GM23338 (cell line): ENCODE measurements around the gene NUDT21. TPM values are rescaled to one million over a fixed set of nuclear protein-coding genes. Genes with fewer than 3 reads are reported as not detected.

Experiments
- ATAC-seq: fragments of 200-7000 bp; cut with Tn5 transposase; 3 replicates; pipeline ENCODE4 v1.9.1; 2020
- DNase-seq: peaks from one replicate; pipeline ENCODE4 v3.0.0-alpha.2; 2015; ENCODE audit warnings: low spot score
- H2AFZ ChIP-seq: fragments of 200-600 bp; sonication (generic); 2 replicates; pipeline ENCODE4 v1.8.0; 2016; ENCODE audit warnings: antibody characterized with exemption, mild to moderate bottlenecking, moderate library complexity
- H3F3A ChIP-seq: fragments of 200-600 bp; sonication (generic); replicated peaks from 2 replicates; pipeline ENCODE4 v1.8.0; 2017; ENCODE audit warnings: antibody characterized with exemption, mixed run types, low read depth
- H3K27ac ChIP-seq: fragments of 200-600 bp; sonication (generic); 2 replicates; pipeline ENCODE4 v1.6.1; 2016; ENCODE audit warnings: low read depth
- H3K27me3 ChIP-seq: fragments of 200-600 bp; sonication (generic); 2 replicates; pipeline ENCODE4 v1.8.0; 2016; ENCODE audit warnings: mild to moderate bottlenecking, mixed run types, moderate library complexity; ENCODE audit not compliant: insufficient read depth
- H3K36me3 ChIP-seq: fragments of 200-600 bp; sonication (generic); 2 replicates; pipeline ENCODE4 v1.8.0; 2016; ENCODE audit warnings: mild to moderate bottlenecking; ENCODE audit not compliant: insufficient read depth
- H3K4me1 ChIP-seq: fragments of 200-600 bp; sonication (generic); 2 replicates; pipeline ENCODE4 v1.8.0; 2016; ENCODE audit warnings: mild to moderate bottlenecking, moderate library complexity; ENCODE audit not compliant: insufficient read depth
- H3K4me2 ChIP-seq: fragments of 200-600 bp; sonication (generic); 2 replicates; pipeline ENCODE4 v1.7.1; 2017; ENCODE audit warnings: mixed run types
- H3K4me3 ChIP-seq: fragments of 200-600 bp; sonication (generic); 2 replicates; pipeline ENCODE4 v1.6.1; 2016; ENCODE audit warnings: mixed run types
- H3K79me2 ChIP-seq: fragments of 200-600 bp; sonication (generic); replicated peaks from 2 replicates; pipeline ENCODE4 v1.8.0; 2017; ENCODE audit warnings: mild to moderate bottlenecking; ENCODE audit not compliant: insufficient read depth
- H3K9me2 ChIP-seq: fragments of 200-600 bp; sonication (generic); 2 replicates; pipeline ENCODE4 v1.8.0; 2017; ENCODE audit not compliant: insufficient read depth
- H4K20me1 ChIP-seq: fragments of 200-600 bp; sonication (generic); replicated peaks from 2 replicates; pipeline ENCODE4 v1.8.0; 2017; ENCODE audit warnings: mild to moderate bottlenecking; ENCODE audit not compliant: insufficient read depth
- H3K27ac Mint-ChIP-seq: 2 replicates; pipeline ENCODE4 v1.8.0; 2020; ENCODE audit warnings: inconsistent platforms, mild to moderate bottlenecking, moderate library complexity, mixed read lengths
- H3K27me3 Mint-ChIP-seq: 3 replicates; pipeline ENCODE4 v1.8.0; 2022; ENCODE audit warnings: low read depth, mild to moderate bottlenecking, moderate library complexity, mixed read lengths, inconsistent platforms; ENCODE audit not compliant: insufficient read depth, poor library complexity
- H3K36me3 Mint-ChIP-seq: 3 replicates; pipeline ENCODE4 v1.8.0; 2021; ENCODE audit warnings: low read depth, mild to moderate bottlenecking, inconsistent platforms, moderate library complexity, mixed read lengths
- H3K4me1 Mint-ChIP-seq: 3 replicates; pipeline ENCODE4 v1.8.0; 2020; ENCODE audit warnings: mild to moderate bottlenecking, inconsistent platforms, mixed read lengths
- H3K4me3 Mint-ChIP-seq: 3 replicates; pipeline ENCODE4 v1.8.0; 2021; ENCODE audit warnings: moderate library complexity, mild to moderate bottlenecking, inconsistent platforms, mixed read lengths
- H3K9me3 Mint-ChIP-seq: 3 replicates; pipeline ENCODE4 v1.8.0; 2020; ENCODE audit warnings: moderate library complexity, mild to moderate bottlenecking, inconsistent platforms, mixed read lengths
- CTCF ChIP-seq, 2 experiments: fragments of 200-600 bp in 1 of 2; sonication (generic) in 1 of 2; conservative IDR thresholded peaks; 2 replicates each; pipeline versions ENCODE4 v1.5.1 to v1.6.1; 2016 to 2017; ENCODE audit warnings: antibody characterized with exemption in 2 of 2, low read depth in 2 of 2, mild to moderate bottlenecking in 2 of 2, moderate library complexity in 1 of 2
- EZH2 ChIP-seq: fragments of 200-600 bp; sonication (generic); IDR thresholded peaks from one replicate; pipeline ENCODE4 v1.8.0; 2017; ENCODE audit warnings: antibody characterized with exemption, mild to moderate bottlenecking, low read depth; ENCODE audit not compliant: unreplicated experiment
- EZH2phosphoT487 ChIP-seq: fragments of 200-600 bp; sonication (generic); IDR thresholded peaks from one replicate; pipeline ENCODE4 v1.8.1; 2018; ENCODE audit warnings: antibody characterized with exemption; ENCODE audit not compliant: unreplicated experiment
- STAT1 ChIP-seq: IDR thresholded peaks from one replicate; pipeline ENCODE4 v1.6.1; 2016; ENCODE audit warnings: antibody characterized with exemption; ENCODE audit not compliant: unreplicated experiment
- ZNF114 ChIP-seq: fragments of 250-450 bp; sonication (Bioruptor Pico); IDR thresholded peaks from 2 replicates; pipeline ENCODE4 v1.5.0; 2020; ENCODE audit warnings: mild to moderate bottlenecking, moderate library complexity
- polyA plus RNA-seq: library from polyadenylated mRNA; unstranded; fragments of >200 nt; fragmentation: Nextera tagmentation; extraction: Ambion mirVana; gene quantifications from 2 replicates; pipeline ENCODE4 v1.2.1, GENCODE V29; 2016
- total RNA-seq: library from RNA; depleted of rRNA; stranded (reverse); fragments of >200 nt; shearing (Covaris generic); gene quantifications from 2 replicates; pipeline ENCODE4 v1.2.3, GENCODE V29; 2014
- TF ChIP-seq, protein P1 (sequence below): fragments of 250-450 bp; sonication (Bioruptor Pico); IDR thresholded peaks from 2 replicates; pipeline ENCODE4 v1.5.0; 2020; ENCODE audit warnings: mild to moderate bottlenecking, moderate library complexity

The NUDT21 gene
- total and polyA plus RNA-seq, 2 experiments from 2014 or later: 83.4 to 132 TPM

GRCh38 chr16:56469748-56470147 lies 18.6 kb upstream of the NUDT21 start:
- Mint-ChIP-seq H3K36me3 (peaks cover 87% of the 10 kb centered on the region), H3K4me1 (0 out of 3 replicates have a peak, but pooled peaks cover under 1% of the 10 kb centered on the region), H3K9me3 (no peaks in the 10 kb centered on the region), H3K4me3 (no peak overlapping the region), H3K27me3 (no peaks in the 10 kb centered on the region), H3K27ac (no peak overlapping the region)
- H3K9me2 ChIP-seq: no peaks in the 10 kb centered on the region
- ATAC-seq: no peak
- no peak for DNase-seq
- H3K4me3 ChIP-seq: no peak overlapping the region
- peaks cover 12% of the 10 kb centered on the region for H4K20me1 ChIP-seq
- peaks cover 87% of the 10 kb centered on the region for H3K36me3 ChIP-seq
- H3K79me2 ChIP-seq: no peaks in the 10 kb centered on the region
- no peaks in the 10 kb centered on the region for H3K27me3 ChIP-seq
- H3F3A ChIP-seq: 0 out of 2 replicates have a peak, but pooled peaks cover 4% of the 10 kb centered on the region
- H3K4me2 ChIP-seq: no peak overlapping the region
- H3K27ac ChIP-seq: no peak overlapping the region
- H3K4me1 ChIP-seq: no peaks in the 10 kb centered on the region
- TF ChIP-seq ZNF114 (CRISPR knock-in tag) (no peak), CTCF (conservative IDR thresholded peaks at IDR 0.05; ENCODE audit: low read depth in 2 of 2) (no peak), EZH2phosphoT487 (no peak), EZH2 (no peak), STAT1 (no peak)
- TF ChIP-seq, protein P1, sequence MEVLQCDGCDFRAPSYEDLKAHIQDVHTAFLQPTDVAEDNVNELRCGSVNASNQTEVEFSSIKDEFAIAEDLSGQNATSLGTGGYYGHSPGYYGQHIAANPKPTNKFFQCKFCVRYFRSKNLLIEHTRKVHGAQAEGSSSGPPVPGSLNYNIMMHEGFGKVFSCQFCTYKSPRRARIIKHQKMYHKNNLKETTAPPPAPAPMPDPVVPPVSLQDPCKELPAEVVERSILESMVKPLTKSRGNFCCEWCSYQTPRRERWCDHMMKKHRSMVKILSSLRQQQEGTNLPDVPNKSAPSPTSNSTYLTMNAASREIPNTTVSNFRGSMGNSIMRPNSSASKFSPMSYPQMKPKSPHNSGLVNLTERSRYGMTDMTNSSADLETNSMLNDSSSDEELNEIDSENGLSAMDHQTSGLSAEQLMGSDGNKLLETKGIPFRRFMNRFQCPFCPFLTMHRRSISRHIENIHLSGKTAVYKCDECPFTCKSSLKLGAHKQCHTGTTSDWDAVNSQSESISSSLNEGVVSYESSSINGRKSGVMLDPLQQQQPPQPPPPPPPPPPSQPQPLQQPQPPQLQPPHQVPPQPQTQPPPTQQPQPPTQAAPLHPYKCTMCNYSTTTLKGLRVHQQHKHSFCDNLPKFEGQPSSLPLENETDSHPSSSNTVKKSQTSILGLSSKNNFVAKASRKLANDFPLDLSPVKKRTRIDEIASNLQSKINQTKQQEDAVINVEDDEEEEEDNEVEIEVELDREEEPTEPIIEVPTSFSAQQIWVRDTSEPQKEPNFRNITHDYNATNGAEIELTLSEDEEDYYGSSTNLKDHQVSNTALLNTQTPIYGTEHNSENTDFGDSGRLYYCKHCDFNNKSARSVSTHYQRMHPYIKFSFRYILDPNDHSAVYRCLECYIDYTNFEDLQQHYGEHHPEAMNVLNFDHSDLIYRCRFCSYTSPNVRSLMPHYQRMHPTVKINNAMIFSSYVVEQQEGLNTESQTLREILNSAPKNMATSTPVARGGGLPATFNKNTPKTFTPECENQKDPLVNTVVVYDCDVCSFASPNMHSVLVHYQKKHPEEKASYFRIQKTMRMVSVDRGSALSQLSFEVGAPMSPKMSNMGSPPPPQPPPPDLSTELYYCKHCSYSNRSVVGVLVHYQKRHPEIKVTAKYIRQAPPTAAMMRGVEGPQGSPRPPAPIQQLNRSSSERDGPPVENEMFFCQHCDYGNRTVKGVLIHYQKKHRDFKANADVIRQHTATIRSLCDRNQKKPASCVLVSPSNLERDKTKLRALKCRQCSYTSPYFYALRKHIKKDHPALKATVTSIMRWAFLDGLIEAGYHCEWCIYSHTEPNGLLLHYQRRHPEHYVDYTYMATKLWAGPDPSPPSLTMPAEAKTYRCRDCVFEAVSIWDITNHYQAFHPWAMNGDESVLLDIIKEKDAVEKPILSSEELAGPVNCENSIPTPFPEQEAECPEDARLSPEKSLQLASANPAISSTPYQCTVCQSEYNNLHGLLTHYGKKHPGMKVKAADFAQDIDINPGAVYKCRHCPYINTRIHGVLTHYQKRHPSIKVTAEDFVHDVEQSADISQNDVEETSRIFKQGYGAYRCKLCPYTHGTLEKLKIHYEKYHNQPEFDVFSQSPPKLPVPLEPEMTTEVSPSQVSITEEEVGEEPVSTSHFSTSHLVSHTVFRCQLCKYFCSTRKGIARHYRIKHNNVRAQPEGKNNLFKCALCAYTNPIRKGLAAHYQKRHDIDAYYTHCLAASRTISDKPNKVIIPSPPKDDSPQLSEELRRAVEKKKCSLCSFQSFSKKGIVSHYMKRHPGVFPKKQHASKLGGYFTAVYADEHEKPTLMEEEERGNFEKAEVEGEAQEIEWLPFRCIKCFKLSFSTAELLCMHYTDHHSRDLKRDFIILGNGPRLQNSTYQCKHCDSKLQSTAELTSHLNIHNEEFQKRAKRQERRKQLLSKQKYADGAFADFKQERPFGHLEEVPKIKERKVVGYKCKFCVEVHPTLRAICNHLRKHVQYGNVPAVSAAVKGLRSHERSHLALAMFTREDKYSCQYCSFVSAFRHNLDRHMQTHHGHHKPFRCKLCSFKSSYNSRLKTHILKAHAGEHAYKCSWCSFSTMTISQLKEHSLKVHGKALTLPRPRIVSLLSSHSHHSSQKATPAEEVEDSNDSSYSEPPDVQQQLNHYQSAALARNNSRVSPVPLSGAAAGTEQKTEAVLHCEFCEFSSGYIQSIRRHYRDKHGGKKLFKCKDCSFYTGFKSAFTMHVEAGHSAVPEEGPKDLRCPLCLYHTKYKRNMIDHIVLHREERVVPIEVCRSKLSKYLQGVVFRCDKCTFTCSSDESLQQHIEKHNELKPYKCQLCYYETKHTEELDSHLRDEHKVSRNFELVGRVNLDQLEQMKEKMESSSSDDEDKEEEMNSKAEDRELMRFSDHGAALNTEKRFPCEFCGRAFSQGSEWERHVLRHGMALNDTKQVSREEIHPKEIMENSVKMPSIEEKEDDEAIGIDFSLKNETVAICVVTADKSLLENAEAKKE (CRISPR knock-in tag): no peak
- H2AFZ ChIP-seq: no peak overlapping the region
